Measurements from ENCODE around the gene BMPR1A. TPM values are rescaled to one million over a fixed set of nuclear protein-coding genes. Genes with fewer than 3 reads are reported as not detected.
"Not testable (repeated sequence)": the region's sequence is repeated elsewhere in the genome, so short reads cannot be mapped to it uniquely, and the experiment has no call there.

BMPR1A gene
- total and polyA plus RNA-seq, 5 donors, result 10.8 to 92.0 (median 62.2) TPM

DNA sequence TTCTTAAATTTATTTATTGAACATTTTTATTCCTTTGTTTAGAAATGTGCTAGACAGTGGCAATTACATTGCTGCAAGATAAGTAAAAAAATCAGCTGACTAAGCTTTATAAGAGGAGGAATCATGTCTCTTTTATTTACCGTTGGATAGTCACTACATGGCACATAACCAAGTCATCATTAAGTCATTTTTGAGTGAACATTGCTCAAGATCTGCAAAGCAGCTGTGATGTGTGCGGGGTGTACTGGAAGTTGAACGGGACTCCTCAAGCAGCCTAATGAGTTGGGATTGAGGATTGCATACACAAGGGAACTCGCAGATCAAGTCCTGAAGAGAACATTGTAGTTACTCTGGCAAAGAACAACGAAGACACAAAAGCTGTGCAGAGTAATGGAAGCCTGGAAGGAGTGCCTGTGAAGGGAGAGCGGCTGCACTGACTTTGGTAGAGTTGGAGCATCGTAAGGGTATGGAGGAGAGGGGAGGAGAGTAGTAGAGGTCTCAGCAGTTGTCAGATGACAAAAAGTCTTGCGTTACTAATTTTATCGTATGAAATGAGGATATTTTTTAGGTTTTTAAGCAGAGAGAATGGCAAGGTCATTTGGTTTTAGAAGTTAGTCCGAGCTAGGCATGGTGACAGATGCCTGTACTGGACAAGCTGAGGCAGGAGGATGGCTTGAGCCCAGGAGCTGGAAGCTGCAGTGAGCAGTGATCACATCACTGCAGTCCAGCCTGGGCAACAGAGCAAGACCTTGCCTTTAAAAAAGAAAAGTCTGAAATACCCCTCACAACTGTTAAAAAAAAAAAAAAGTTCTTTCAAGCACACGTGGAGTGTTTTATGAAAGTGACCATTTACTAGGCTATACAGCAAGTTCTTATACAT lies 95.1 kb downstream of the BMPR1A start:
- peak overlapping the region; percentile 31 for H3K27ac ChIP-seq (ENCODE audit: low read length)

GRCh38 chr10:86853582-86853981 lies 97.2 kb downstream of the BMPR1A start:
- DNase-seq; intact Hi-C loops (cut with DNase I); H3K4me1 ChIP-seq (ENCODE audit: control insufficient read depth, insufficient read depth, low read length); H3K27me3 ChIP-seq (ENCODE audit: control insufficient read depth, insufficient read depth); H3K9me3 ChIP-seq (ENCODE audit: control insufficient read depth, low read length); ATAC-seq; H3K4me3 ChIP-seq (ENCODE audit: low read length); H3K27ac ChIP-seq (ENCODE audit: low read length): not testable (repeated sequence)
- 95% methylated on average over 12 of the region's 12 CpGs for WGBS

More for the DNA sequence above, 95.1 kb downstream of the BMPR1A start:
- H3K4me1 ChIP-seq (ENCODE audit: control insufficient read depth, insufficient read depth, low read length), result peaks cover 2% of the 10 kb centered on the region
- no peak overlapping the region for H3K4me3 ChIP-seq (ENCODE audit: low read length)
- ATAC-seq, result peak; percentile 83 to 84
- peak in 1 of 3 donors; percentile 33 for DNase-seq
- H3K27me3 ChIP-seq (ENCODE audit: control insufficient read depth, insufficient read depth), result no peaks in the 10 kb centered on the region
- intact Hi-C loops (cut with DNase I), result no loop called here
- 65% methylated on average over 11 of the region's 11 CpGs for WGBS
- H3K9me3 ChIP-seq (ENCODE audit: control insufficient read depth, low read length), result no peaks in the 10 kb centered on the region

- Histone ChIP-seq H3K4me3 (ENCODE audit: low read length) (no peak overlapping the region), H3K9me3 (ENCODE audit: control insufficient read depth, low read length) (no peaks in the 10 kb centered on the region), H3K4me1 (ENCODE audit: control insufficient read depth, insufficient read depth, low read length) (peaks cover 2% of the 10 kb centered on the region), H3K27me3 (ENCODE audit: control insufficient read depth, insufficient read depth) (no peaks in the 10 kb centered on the region), H3K27ac (ENCODE audit: low read length) (no peak overlapping the region)
- intact Hi-C loops (cut with DNase I), result no loop called here
- 37% methylated on average over 1 of the region's 1 CpG for WGBS
- ATAC-seq (no peak), DNase-seq (no peak)
These were observed 99.1 kb downstream of the BMPR1A start for GRCh38 chr10:86855513-86855912.

GRCh38 chr10:86856156-86856555 lies 99.7 kb downstream of the BMPR1A start:
- ATAC-seq (no peak), DNase-seq (no peak)
- H3K9me3 ChIP-seq (ENCODE audit: control insufficient read depth, low read length), result no peaks in the 10 kb centered on the region
- H3K27ac ChIP-seq (ENCODE audit: low read length), result no peak overlapping the region
- H3K4me3 ChIP-seq (ENCODE audit: low read length), result no peak overlapping the region
- peaks cover 2% of the 10 kb centered on the region for H3K4me1 ChIP-seq (ENCODE audit: control insufficient read depth, insufficient read depth, low read length)
- H3K27me3 ChIP-seq (ENCODE audit: control insufficient read depth, insufficient read depth), result no peaks in the 10 kb centered on the region
- 82% methylated on average over 7 of the region's 7 CpGs for WGBS
- intact Hi-C loops (cut with DNase I), result no loop called here

DNA sequence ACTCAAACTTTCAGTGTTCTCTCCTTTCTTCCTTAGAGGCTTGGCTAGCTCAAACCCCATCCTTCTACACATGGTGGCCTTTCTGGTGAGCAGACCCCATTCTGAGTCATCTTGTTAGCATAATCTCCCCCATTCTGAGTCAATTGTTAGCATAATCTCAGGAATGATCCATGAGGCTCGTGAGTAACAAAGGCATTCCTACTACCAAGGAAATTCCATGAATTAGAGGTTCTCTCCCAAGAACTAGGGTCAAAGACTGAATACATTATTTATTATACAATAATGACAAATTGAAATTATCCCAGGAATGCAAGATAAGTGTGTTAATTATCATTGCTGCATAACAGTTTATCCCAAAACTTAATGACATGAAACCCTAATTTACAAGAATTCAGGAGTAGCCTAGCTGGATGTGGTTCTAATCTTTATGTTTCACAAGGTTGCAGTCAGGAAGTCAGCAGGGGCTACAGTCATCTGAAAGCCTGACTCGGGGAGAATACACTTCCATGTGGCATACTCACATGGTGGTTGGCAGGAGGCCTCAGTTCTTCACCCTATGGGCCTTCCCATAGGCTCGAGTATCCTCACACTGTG lies 100.8 kb downstream of the BMPR1A start:
- no peaks in the 10 kb centered on the region for H3K9me3 ChIP-seq (ENCODE audit: control insufficient read depth, low read length)
- no peak overlapping the region for H3K4me3 ChIP-seq (ENCODE audit: low read length)
- no peak overlapping the region for H3K27ac ChIP-seq (ENCODE audit: low read length)
- intact Hi-C loops (cut with DNase I), result no loop called here
- WGBS, result 49% methylated on average over 3 of the region's 3 CpGs
- peaks cover 2% of the 10 kb centered on the region for H3K4me1 ChIP-seq (ENCODE audit: control insufficient read depth, insufficient read depth, low read length)
- H3K27me3 ChIP-seq (ENCODE audit: control insufficient read depth, insufficient read depth), result no peaks in the 10 kb centered on the region
- no peak for ATAC-seq
- no peak for DNase-seq

DNA sequence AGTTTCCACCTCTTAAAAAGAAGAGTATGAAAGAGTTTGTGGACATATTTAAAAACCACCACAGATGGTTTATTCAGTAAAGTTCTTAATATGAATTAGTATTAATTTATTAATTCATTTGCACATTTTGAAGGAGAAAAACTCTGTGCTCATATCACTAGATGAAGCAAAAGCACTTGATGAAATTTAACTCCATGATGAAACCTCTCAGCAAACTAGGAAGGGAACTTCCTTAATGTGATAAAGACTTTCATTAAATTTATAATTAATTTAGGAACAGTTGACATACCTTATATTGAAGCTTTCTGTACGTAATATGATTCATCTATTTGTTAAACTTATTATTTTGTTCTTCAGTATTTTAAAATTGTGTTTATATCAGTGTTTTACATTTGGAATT lies 101.6 kb downstream of the BMPR1A start:
- 96% methylated on average over 1 of the region's 1 CpG for WGBS
- H3K27me3 ChIP-seq (ENCODE audit: control insufficient read depth, insufficient read depth), result no peaks in the 10 kb centered on the region
- H3K4me1 ChIP-seq (ENCODE audit: control insufficient read depth, insufficient read depth, low read length), result peaks cover 2% of the 10 kb centered on the region
- no peak for ATAC-seq
- no peak for DNase-seq
- no peaks in the 10 kb centered on the region for H3K9me3 ChIP-seq (ENCODE audit: control insufficient read depth, low read length)
- intact Hi-C loops (cut with DNase I), result no loop called here
- H3K4me3 ChIP-seq (ENCODE audit: low read length), result no peak overlapping the region
- no peak overlapping the region for H3K27ac ChIP-seq (ENCODE audit: low read length)

DNA sequence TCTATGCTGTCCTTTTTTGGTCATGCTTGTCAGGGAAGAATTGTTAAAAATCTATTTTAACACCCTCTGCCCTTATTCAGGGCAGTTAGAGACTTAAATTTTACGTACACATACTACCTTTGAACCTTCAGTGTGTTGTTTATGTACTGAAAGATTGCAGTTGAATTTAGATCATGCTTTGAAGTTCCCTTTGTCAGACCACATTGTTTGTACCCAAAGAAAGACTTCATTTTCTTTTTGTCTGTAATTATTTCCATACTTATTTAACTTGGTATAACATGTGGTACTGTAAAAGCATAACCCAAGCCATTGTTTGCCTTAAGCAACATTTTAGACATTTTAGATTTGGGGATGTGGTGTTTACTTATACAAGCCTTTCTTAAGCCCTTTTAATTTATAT lies 104.9 kb downstream of the BMPR1A start:
- Histone ChIP-seq H3K27me3 (ENCODE audit: control insufficient read depth, insufficient read depth) (no peaks in the 10 kb centered on the region), H3K4me3 (ENCODE audit: low read length) (no peak overlapping the region), H3K9me3 (ENCODE audit: control insufficient read depth, low read length) (no peaks in the 10 kb centered on the region), H3K4me1 (ENCODE audit: control insufficient read depth, insufficient read depth, low read length) (peaks cover 2% of the 10 kb centered on the region), H3K27ac (ENCODE audit: low read length) (no peak overlapping the region)
- intact Hi-C loops (cut with DNase I), result no loop called here
- 96% methylated on average over 1 of the region's 1 CpG for WGBS
- ATAC-seq (no peak), DNase-seq (no peak)

- no peak overlapping the region for H3K4me3 ChIP-seq (ENCODE audit: low read length)
- peak in 1 of 2 donors; percentile 10 for ATAC-seq
- H3K27ac ChIP-seq (ENCODE audit: low read length), result no peak overlapping the region
- no peak for DNase-seq
- H3K9me3 ChIP-seq (ENCODE audit: control insufficient read depth, low read length), result no peaks in the 10 kb centered on the region
- WGBS, result 73% methylated on average over 3 of the region's 3 CpGs
- H3K27me3 ChIP-seq (ENCODE audit: control insufficient read depth, insufficient read depth), result no peaks in the 10 kb centered on the region
- intact Hi-C loops (cut with DNase I), result no loop called here
- peaks cover 2% of the 10 kb centered on the region for H3K4me1 ChIP-seq (ENCODE audit: control insufficient read depth, insufficient read depth, low read length)
These were observed 106.0 kb downstream of the BMPR1A start for GRCh38 chr10:86862373-86862772.

DNA sequence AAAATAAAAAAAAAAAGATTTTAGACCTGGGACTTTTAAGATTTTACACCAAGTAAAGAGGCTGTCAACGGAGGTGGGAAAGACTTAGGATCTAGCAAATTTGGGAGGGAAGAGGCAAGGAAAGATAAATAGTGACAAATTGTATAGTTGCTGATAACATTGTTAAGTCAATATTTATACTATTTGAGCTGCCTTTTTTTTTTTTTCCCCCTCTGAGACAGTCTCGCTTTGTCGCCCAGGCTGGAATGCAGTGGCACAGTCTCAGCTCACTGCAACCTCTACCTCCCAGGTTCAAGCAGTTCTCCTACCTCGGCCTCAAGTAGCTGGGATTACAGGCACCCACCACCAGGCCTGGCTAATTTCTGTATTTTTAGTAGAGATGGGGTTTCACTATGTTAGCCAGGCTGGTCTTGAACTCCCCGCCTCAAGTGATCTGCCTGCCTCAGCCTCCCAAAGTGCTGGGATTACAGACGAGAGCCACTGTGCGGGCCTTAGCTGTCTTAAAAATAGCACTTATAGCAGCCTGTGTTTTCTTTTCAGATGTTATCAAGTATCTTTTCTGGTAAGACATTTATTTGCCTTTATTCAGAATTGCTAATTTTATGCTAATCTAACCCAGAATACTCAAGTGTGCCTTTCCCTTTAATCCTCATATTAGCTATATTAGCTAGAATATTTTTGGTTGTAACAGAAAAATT lies 106.5 kb downstream of the BMPR1A start:
- no peak for DNase-seq
- intact Hi-C loops (cut with DNase I), result no loop called here
- no peak overlapping the region for H3K27ac ChIP-seq (ENCODE audit: low read length)
- peaks cover 2% of the 10 kb centered on the region for H3K4me1 ChIP-seq (ENCODE audit: control insufficient read depth, insufficient read depth, low read length)
- H3K27me3 ChIP-seq (ENCODE audit: control insufficient read depth, insufficient read depth), result no peaks in the 10 kb centered on the region
- no peaks in the 10 kb centered on the region for H3K9me3 ChIP-seq (ENCODE audit: control insufficient read depth, low read length)
- peak in 1 of 2 donors; percentile 36 for ATAC-seq
- no peak overlapping the region for H3K4me3 ChIP-seq (ENCODE audit: low read length)
- 72% methylated on average over 7 of the region's 7 CpGs for WGBS

DNA sequence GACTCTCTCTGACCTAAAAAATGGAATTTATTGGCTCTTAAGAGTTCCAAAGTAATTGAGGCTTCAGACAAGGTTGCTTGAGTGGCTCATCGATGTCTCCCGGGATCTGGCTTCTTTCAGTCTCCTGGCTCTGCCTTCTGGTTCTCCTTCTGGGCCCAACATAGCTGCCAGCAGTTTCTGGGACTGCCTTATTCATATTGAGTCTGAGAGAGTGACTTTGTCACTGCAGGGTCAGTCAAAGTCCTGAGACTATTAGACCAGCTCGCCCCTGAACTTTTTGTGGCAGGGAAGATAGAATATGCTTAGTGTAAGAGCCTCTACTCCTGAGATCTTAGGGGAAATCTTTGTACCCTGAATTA lies 107.0 kb downstream of the BMPR1A start:
- peak in 1 of 3 donors; percentile 28 for DNase-seq
- WGBS, result 47% methylated on average over 3 of the region's 3 CpGs
- Histone ChIP-seq H3K4me3 (ENCODE audit: low read length) (no peak overlapping the region), H3K9me3 (ENCODE audit: control insufficient read depth, low read length) (no peaks in the 10 kb centered on the region), H3K4me1 (ENCODE audit: control insufficient read depth, insufficient read depth, low read length) (peaks cover 2% of the 10 kb centered on the region), H3K27me3 (ENCODE audit: control insufficient read depth, insufficient read depth) (no peaks in the 10 kb centered on the region), H3K27ac (ENCODE audit: low read length) (no peak overlapping the region)
- intact Hi-C loops (cut with DNase I), result no loop called here
- ATAC-seq, result peak; percentile 46 to 55

Measured in right cardiac atrium (tissue), 5 donors.